Fibroblast of lung (primary cell): ENCODE measurements around the gene NR2E1. TPM values are rescaled to one million over a fixed set of nuclear protein-coding genes. Genes with fewer than 3 reads are reported as not detected.

Source experiments
- DNase-seq, 2 donors: peaks; one replicate each; pipeline versions ENCODE4 v3.0.0 to v3.0.0-alpha.2; 2010; ENCODE audit warnings: low read depth in 2 of 2
- H2AFZ ChIP-seq: 2 replicates; pipeline ENCODE4 v1.5.1; 2012; ENCODE audit warnings: low read length, control low read depth, inconsistent platforms
- H3K27ac ChIP-seq: 2 replicates; pipeline ENCODE4 v1.5.1; 2011; ENCODE audit warnings: low read length, control low read depth; ENCODE audit not compliant: insufficient read depth
- H3K27me3 ChIP-seq: 2 replicates; pipeline ENCODE4 v1.5.1; 2011; ENCODE audit warnings: mild to moderate bottlenecking, low read length; ENCODE audit not compliant: control insufficient read depth, insufficient read depth
- H3K36me3 ChIP-seq: 2 replicates; pipeline ENCODE4 v1.5.1; 2011; ENCODE audit warnings: low read length; ENCODE audit not compliant: control insufficient read depth, insufficient read depth
- H3K4me1 ChIP-seq: 2 replicates; pipeline ENCODE4 v1.5.1; 2011; ENCODE audit warnings: low read length; ENCODE audit not compliant: control insufficient read depth, insufficient read depth; ENCODE audit errors: extremely low read depth
- H3K4me2 ChIP-seq: 2 replicates; pipeline ENCODE4 v1.5.1; 2011; ENCODE audit warnings: low read length, control low read depth; ENCODE audit not compliant: insufficient read depth; ENCODE audit errors: extremely low read depth
- H3K4me3 ChIP-seq, 4 experiments: fragments of 200-600 bp in 1 of 4; sonication (generic) in 1 of 4; replicated peaks in 1 of 4; 2 replicates each; pipeline ENCODE4 v1.5.1; 2011 to 2016; ENCODE audit warnings: low read length in 4 of 4, low read depth in 3 of 4, mild to moderate bottlenecking in 3 of 4, control low read depth in 2 of 4, inconsistent platforms in 1 of 4, mixed read lengths in 1 of 4; ENCODE audit not compliant: insufficient read depth in 1 of 4; ENCODE audit errors: control extremely low read depth in 1 of 4
- H3K79me2 ChIP-seq: 2 replicates; pipeline ENCODE4 v1.5.1; 2012; ENCODE audit warnings: mild to moderate bottlenecking, low read length, inconsistent platforms; ENCODE audit not compliant: control insufficient read depth, insufficient read depth
- H3K9ac ChIP-seq: 2 replicates; pipeline ENCODE4 v1.5.1; 2011; ENCODE audit warnings: mild to moderate bottlenecking, low read length, control low read depth; ENCODE audit not compliant: insufficient read depth
- H3K9me3 ChIP-seq: 2 replicates; pipeline ENCODE4 v1.5.1; 2012; ENCODE audit warnings: low read depth, low read length; ENCODE audit not compliant: control insufficient read depth, insufficient read depth
- H4K20me1 ChIP-seq: 2 replicates; pipeline ENCODE4 v1.5.1; 2011; ENCODE audit warnings: low read length; ENCODE audit not compliant: control insufficient read depth, insufficient read depth; ENCODE audit errors: extremely low read depth
- EZH2 ChIP-seq: IDR thresholded peaks from 2 replicates; pipeline ENCODE4 v1.5.1; 2012; ENCODE audit warnings: low read length, control low read depth, mild to moderate bottlenecking; ENCODE audit errors: missing control alignments
- polyA plus RNA-seq, 2 donors: library from polyadenylated mRNA; depleted of rRNA in 1 of 2; stranded (reverse) in 1 of 2; unstranded in 1 of 2; fragments of >200 nt; gene quantifications; 2 replicates each; pipeline ENCODE4 v1.2.1, GENCODE V29; 2011 to 2012; ENCODE audit warnings: missing spikeins in 1 of 2
- total RNA-seq: library from RNA; depleted of rRNA; stranded (reverse); fragments of >200 nt; gene quantifications from 2 replicates; pipeline ENCODE4 v1.2.1, GENCODE V29; 2014
- TF ChIP-seq, protein P1 (sequence below), 2 donors: IDR thresholded peaks in 1 of 2; conservative IDR thresholded peaks in 1 of 2; 1 replicate in 1 of 2; 2 replicates in 1 of 2; pipeline ENCODE4 v1.5.1; 2011 to 2012; ENCODE audit warnings: low read length in 2 of 2, control low read depth in 1 of 2, inconsistent platforms in 1 of 2, low read depth in 1 of 2, mild to moderate bottlenecking in 1 of 2

The NR2E1 gene
- total and polyA plus RNA-seq, 2 donors (not counting 1 experiment from before 2014, with no cell fraction given): not detected

DNA sequence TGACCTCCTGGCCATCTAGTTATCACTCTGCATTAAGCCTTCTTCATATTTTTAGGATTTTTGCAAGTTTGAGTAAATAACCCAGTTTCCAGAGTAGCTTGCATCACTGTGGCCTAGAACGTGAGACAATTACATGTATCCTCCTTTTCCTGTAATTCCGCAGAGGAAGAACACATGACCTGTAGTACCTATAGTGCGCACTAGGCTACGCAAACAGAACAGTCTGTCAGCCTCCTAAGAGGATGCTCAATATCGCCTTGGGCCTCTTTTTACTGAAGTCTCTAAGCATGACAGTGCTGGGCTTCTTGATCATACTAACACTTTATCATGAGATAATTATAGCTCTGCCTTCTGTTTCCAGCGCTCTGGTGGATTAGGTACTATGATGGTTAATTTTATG, 20.2 kb upstream of the NR2E1 start:
- no peak overlapping the region for H3K27ac ChIP-seq
- H3K4me3 ChIP-seq: no peak overlapping the region
- no peaks in the 10 kb centered on the region for H3K36me3 ChIP-seq
- H3K4me2 ChIP-seq: no peak overlapping the region
- no peak overlapping the region for H3K9ac ChIP-seq
- no peaks in the 10 kb centered on the region for H3K27me3 ChIP-seq
- H2AFZ ChIP-seq: no peak overlapping the region
- no peaks in the 10 kb centered on the region for H3K4me1 ChIP-seq
- no peak for TF ChIP-seq EZH2
- TF ChIP-seq, protein P1, sequence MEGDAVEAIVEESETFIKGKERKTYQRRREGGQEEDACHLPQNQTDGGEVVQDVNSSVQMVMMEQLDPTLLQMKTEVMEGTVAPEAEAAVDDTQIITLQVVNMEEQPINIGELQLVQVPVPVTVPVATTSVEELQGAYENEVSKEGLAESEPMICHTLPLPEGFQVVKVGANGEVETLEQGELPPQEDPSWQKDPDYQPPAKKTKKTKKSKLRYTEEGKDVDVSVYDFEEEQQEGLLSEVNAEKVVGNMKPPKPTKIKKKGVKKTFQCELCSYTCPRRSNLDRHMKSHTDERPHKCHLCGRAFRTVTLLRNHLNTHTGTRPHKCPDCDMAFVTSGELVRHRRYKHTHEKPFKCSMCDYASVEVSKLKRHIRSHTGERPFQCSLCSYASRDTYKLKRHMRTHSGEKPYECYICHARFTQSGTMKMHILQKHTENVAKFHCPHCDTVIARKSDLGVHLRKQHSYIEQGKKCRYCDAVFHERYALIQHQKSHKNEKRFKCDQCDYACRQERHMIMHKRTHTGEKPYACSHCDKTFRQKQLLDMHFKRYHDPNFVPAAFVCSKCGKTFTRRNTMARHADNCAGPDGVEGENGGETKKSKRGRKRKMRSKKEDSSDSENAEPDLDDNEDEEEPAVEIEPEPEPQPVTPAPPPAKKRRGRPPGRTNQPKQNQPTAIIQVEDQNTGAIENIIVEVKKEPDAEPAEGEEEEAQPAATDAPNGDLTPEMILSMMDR (conservative IDR thresholded peaks at IDR 0.05 in 1 of 2, IDR thresholded peaks at IDR 0.05 in 1 of 2; ENCODE audit: low read depth in 1 of 2, low read length in 2 of 2): no peak
- no peaks in the 10 kb centered on the region for H3K79me2 ChIP-seq
- no peaks in the 10 kb centered on the region for H3K9me3 ChIP-seq
- no peaks in the 10 kb centered on the region for H4K20me1 ChIP-seq
- DNase-seq: no peak

DNA sequence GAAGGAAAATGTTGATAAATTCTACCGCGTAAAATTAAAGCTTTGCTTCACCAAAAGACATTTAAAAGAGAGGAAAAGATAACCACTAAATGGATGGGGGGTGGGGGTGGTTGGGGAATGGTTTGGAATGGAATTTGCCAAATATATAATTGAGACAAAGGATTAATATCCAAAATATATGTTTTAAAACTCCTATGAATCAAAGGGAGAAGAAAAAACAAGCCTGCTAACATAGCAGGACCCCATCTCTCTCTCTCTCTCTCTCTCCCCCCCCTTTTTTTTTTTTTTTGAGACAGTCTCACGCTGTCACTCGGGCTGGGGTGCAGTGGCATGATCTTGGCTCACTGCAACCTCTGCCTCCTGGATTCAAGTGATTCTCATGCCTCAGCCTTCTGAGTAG, 13.4 kb upstream of the NR2E1 start:
- H3K9ac ChIP-seq: no peak overlapping the region
- H3K79me2 ChIP-seq: no peaks in the 10 kb centered on the region
- H3K4me2 ChIP-seq: no peak overlapping the region
- no peak overlapping the region for H3K27ac ChIP-seq
- no peaks in the 10 kb centered on the region for H3K36me3 ChIP-seq
- TF ChIP-seq, protein P1 (conservative IDR thresholded peaks at IDR 0.05 in 1 of 2, IDR thresholded peaks at IDR 0.05 in 1 of 2; ENCODE audit: low read depth in 1 of 2, low read length in 2 of 2): no peak
- TF ChIP-seq EZH2: no peak
- no peak for DNase-seq
- no peaks in the 10 kb centered on the region for H3K4me1 ChIP-seq
- H2AFZ ChIP-seq: no peak overlapping the region
- no peaks in the 10 kb centered on the region for H4K20me1 ChIP-seq
- no peaks in the 10 kb centered on the region for H3K9me3 ChIP-seq
- no peak overlapping the region for H3K4me3 ChIP-seq
- peaks cover 21% of the 10 kb centered on the region for H3K27me3 ChIP-seq

DNA sequence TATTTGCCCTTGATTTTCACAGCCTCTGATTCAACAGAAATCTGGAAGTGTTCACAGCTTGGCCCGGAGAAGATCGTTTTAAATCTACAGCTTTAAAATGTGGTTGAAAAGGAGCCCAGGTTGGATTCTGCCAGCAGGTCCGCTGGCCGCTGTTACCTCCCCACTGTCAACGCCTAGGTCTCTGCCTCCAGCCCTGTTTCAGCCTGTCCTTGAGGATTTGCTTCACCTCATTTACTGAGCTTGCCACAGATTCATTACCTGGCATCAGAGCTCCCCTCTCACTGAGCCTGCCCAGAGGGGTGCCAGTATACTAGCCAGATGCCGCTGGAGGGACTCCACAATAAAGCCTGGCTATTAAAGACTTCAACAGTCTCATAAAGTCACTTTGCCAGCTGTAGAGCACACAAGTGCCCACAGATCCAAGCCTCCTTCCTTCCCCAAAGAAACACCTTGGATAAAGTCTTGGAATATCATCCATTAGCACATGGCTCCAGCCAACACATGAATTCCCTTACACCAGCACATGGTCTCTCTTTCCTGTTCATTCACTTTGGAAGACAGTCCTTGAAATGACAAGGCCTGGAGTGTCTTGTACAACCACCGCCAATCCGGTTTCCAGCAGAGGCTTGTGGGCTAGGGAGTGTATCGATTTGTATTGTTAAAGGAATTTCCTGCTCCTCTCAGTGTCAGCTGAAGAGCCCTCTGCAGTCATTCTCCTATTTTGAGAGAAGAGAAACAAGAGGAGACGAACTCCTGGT, 9.5 kb upstream of the NR2E1 start:
- TF ChIP-seq, protein P1 (conservative IDR thresholded peaks at IDR 0.05 in 1 of 2, IDR thresholded peaks at IDR 0.05 in 1 of 2; ENCODE audit: low read depth in 1 of 2, low read length in 2 of 2): no peak
- peak; percentile 39 for TF ChIP-seq EZH2
- H3K9ac ChIP-seq: no peak overlapping the region
- H3K4me1 ChIP-seq: no peaks in the 10 kb centered on the region
- no peak overlapping the region for H2AFZ ChIP-seq
- no peak overlapping the region for H3K4me2 ChIP-seq
- no peaks in the 10 kb centered on the region for H4K20me1 ChIP-seq
- H3K27me3 ChIP-seq: peaks cover 51% of the 10 kb centered on the region
- DNase-seq: no peak
- no peak overlapping the region for H3K4me3 ChIP-seq
- no peaks in the 10 kb centered on the region for H3K36me3 ChIP-seq
- H3K79me2 ChIP-seq: no peaks in the 10 kb centered on the region
- H3K27ac ChIP-seq: no peak overlapping the region
- no peaks in the 10 kb centered on the region for H3K9me3 ChIP-seq
